Measurements from ENCODE around the gene UBB. TPM values are rescaled to one million over a fixed set of nuclear protein-coding genes. Genes with fewer than 3 reads are reported as not detected.
A peak's percentile ranks its signal among the peaks of the same experiment; 100 is the strongest.
"Not testable (repeated sequence)": the region's sequence is repeated elsewhere in the genome, so short reads cannot be mapped to it uniquely, and the experiment has no call there.

The UBB gene
- total and polyA plus RNA-seq, 2 experiments from 2014 or later: 786 to 1,286 TPM

DNA sequence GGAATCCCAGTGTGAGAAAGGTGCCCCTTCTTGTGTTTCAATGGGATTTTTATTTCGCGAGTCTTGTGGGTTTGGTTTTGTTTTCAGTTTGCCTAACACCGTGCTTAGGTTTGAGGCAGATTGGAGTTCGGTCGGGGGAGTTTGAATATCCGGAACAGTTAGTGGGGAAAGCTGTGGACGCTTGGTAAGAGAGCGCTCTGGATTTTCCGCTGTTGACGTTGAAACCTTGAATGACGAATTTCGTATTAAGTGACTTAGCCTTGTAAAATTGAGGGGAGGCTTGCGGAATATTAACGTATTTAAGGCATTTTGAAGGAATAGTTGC, 567 bp downstream of the UBB start:
- DNase-seq: peak; percentile 73
- no peaks in the 10 kb centered on the region for H3K9me3 ChIP-seq (ENCODE audit: low read depth)
- H3K27me3 ChIP-seq (replicated peaks; ENCODE audit: insufficient read depth): no peaks in the 10 kb centered on the region
- H3K4me2 ChIP-seq (ENCODE audit: unreplicated experiment): peak overlapping the region; percentile 91
- H4K20me1 ChIP-seq (ENCODE audit: insufficient read depth): peaks cover 5% of the 10 kb centered on the region; the same call in 1 of the 2 replicates
- H3K79me2 ChIP-seq (ENCODE audit: insufficient read depth): peaks cover 36% of the 10 kb centered on the region
- TF ChIP-seq EZH2 (IDR thresholded peaks at IDR 0.05; ENCODE audit: insufficient read depth, poor library complexity, severe bottlenecking) (no peak), EZH2phosphoT487 (IDR thresholded peaks at IDR 0.05; ENCODE audit: insufficient read depth, low read depth) (no peak)
- H3F3A ChIP-seq (ENCODE audit: insufficient read depth): peaks cover 40% of the 10 kb centered on the region
- H3K4me1 ChIP-seq (ENCODE audit: insufficient read depth): peaks cover 25% of the 10 kb centered on the region
- 0 out of 2 replicates have a peak overlapping the region, but pooled peaks have one; percentile 10 for H2AFZ ChIP-seq
- no peaks in the 10 kb centered on the region for H3K9me2 ChIP-seq (ENCODE audit: insufficient read depth)
- peak overlapping the region; percentile 89 for H3K27ac ChIP-seq
- WGBS, 2 experiments (ENCODE audit: low coverage in 1 of 2, low lambda C conversion rate in 2 of 2, missing lambda C conversion rate in 2 of 2): 3% methylated on average over 14 of the region's 14 CpGs
- H3K36me3 ChIP-seq (ENCODE audit: low read depth): peaks cover 15% of the 10 kb centered on the region
- in situ Hi-C loops (cut with MboI): no loop called here
- peak overlapping the region; percentile 92 for H3K9ac ChIP-seq
- peak overlapping the region; percentile 91 for H3K4me3 ChIP-seq

DNA sequence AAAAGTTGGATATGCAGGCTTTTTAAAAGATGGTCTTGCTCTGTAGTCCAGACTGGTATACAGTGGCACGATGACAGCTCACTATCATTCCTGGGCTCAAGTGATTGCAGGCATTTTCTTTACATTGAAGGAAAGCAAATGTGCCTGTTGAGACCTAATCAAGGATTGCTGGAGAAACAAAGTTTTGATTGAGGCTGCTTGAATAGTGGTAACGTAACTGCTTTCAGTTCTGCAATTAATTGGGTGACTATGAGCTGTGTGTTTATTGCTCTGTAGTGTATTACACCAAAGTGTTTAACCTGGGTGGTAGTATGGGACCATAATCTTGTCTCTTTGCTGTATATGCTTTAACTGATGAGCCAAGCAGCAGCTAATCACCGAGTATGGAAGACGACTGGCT, 2.3 kb downstream of the UBB start:
- H3F3A ChIP-seq (ENCODE audit: insufficient read depth): peaks cover 34% of the 10 kb centered on the region
- peaks cover 15% of the 10 kb centered on the region for H3K36me3 ChIP-seq (ENCODE audit: low read depth)
- peaks cover 5% of the 10 kb centered on the region; the same call in 1 of the 2 replicates for H4K20me1 ChIP-seq (ENCODE audit: insufficient read depth)
- DNase-seq: no peak
- H3K27ac ChIP-seq: no peak overlapping the region
- peak overlapping the region; percentile 91; the same call in 1 of the 2 replicates for H3K4me3 ChIP-seq
- H3K9me3 ChIP-seq (ENCODE audit: low read depth): no peaks in the 10 kb centered on the region
- no peak overlapping the region for H2AFZ ChIP-seq
- H3K4me1 ChIP-seq (ENCODE audit: insufficient read depth): peaks cover 21% of the 10 kb centered on the region
- in situ Hi-C loops (cut with MboI): no loop called here
- no peaks in the 10 kb centered on the region for H3K27me3 ChIP-seq (replicated peaks; ENCODE audit: insufficient read depth)
- 56 to 59% methylated on average over 4 of the region's 4 CpGs for WGBS, 2 experiments (ENCODE audit: low coverage in 1 of 2, low lambda C conversion rate in 2 of 2, missing lambda C conversion rate in 2 of 2)
- H3K79me2 ChIP-seq (ENCODE audit: insufficient read depth): peaks cover 36% of the 10 kb centered on the region
- no peak overlapping the region for H3K9ac ChIP-seq
- TF ChIP-seq EZH2phosphoT487 (IDR thresholded peaks at IDR 0.05; ENCODE audit: insufficient read depth, low read depth) (no peak), EZH2 (IDR thresholded peaks at IDR 0.05; ENCODE audit: insufficient read depth, poor library complexity, severe bottlenecking) (no peak)
- no peaks in the 10 kb centered on the region for H3K9me2 ChIP-seq (ENCODE audit: insufficient read depth)
- peak overlapping the region; percentile 91 for H3K4me2 ChIP-seq (ENCODE audit: unreplicated experiment)

DNA sequence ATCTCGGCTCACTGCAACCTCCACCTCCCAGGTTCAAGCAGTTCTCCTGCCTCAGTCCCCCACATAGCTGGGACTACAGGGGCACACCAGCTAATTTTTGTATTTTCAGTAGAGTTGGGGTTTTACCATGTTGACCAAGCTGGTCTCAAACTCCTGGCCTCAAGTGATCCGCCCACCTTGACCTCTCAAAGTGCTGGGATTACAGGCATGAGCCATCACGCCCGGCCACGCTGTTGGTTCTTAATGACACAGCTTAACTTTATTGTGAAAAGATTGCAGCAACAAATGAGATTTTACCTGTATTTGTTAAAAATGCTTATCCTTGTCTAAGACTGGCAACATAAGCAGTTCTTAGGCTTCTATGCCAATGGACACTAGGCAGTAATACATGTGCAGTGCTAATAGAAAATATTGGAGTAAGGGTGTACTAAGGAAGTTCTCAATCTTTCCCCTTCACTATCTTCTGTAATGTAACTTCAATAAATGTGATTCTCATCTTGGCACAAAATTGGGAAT, 2.9 kb downstream of the UBB start:
- Histone ChIP-seq H3K9me3 (ENCODE audit: low read depth) (no peaks in the 10 kb centered on the region), H3K9ac (no peak overlapping the region), H3K36me3 (ENCODE audit: low read depth) (peaks cover 15% of the 10 kb centered on the region), H2AFZ (no peak overlapping the region), H3K79me2 (ENCODE audit: insufficient read depth) (peaks cover 36% of the 10 kb centered on the region), H3K4me1 (ENCODE audit: insufficient read depth) (peaks cover 15% of the 10 kb centered on the region), H4K20me1 (ENCODE audit: insufficient read depth) (peaks cover 5% of the 10 kb centered on the region; the same call in 1 of the 2 replicates), H3K9me2 (ENCODE audit: insufficient read depth) (no peaks in the 10 kb centered on the region), H3K27me3 (replicated peaks; ENCODE audit: insufficient read depth) (no peaks in the 10 kb centered on the region), H3K4me2 (ENCODE audit: unreplicated experiment) (no peak overlapping the region), H3F3A (ENCODE audit: insufficient read depth) (peaks cover 27% of the 10 kb centered on the region), H3K27ac (no peak overlapping the region), H3K4me3 (no peak overlapping the region)
- no peak for TF ChIP-seq EZH2 (IDR thresholded peaks at IDR 0.05; ENCODE audit: insufficient read depth, poor library complexity, severe bottlenecking)
- TF ChIP-seq EZH2phosphoT487 (IDR thresholded peaks at IDR 0.05; ENCODE audit: insufficient read depth, low read depth): no peak
- WGBS, 2 experiments (ENCODE audit: low coverage in 1 of 2, low lambda C conversion rate in 2 of 2, missing lambda C conversion rate in 2 of 2): 87 to 89% methylated on average over 5 of the region's 5 CpGs
- in situ Hi-C loops (cut with MboI): no loop called here
- DNase-seq: no peak

DNA sequence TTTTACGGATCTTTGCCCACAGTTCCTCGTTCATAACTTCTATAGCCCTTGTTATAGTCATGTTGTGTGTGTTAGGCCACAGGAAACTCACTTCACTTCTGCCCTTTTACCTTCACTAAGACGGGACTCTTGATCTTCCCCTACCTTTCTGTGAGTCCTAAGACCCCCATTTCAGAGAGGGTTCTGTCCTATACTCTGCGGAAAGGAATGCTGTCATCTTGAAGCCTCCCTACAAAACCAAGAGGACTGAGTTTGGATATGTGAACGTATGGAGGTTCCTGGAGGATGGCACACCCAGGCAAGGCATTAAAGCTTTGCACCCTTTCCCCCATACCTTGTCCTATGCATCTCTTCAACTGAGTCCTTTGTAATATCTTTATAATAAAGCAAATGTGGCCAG, 3.7 kb downstream of the UBB start:
- 86 to 89% methylated on average over 5 of the region's 5 CpGs for WGBS, 2 experiments (ENCODE audit: low coverage in 1 of 2, low lambda C conversion rate in 2 of 2, missing lambda C conversion rate in 2 of 2)
- H3K9me3 ChIP-seq (ENCODE audit: low read depth): no peaks in the 10 kb centered on the region
- DNase-seq: no peak

DNA sequence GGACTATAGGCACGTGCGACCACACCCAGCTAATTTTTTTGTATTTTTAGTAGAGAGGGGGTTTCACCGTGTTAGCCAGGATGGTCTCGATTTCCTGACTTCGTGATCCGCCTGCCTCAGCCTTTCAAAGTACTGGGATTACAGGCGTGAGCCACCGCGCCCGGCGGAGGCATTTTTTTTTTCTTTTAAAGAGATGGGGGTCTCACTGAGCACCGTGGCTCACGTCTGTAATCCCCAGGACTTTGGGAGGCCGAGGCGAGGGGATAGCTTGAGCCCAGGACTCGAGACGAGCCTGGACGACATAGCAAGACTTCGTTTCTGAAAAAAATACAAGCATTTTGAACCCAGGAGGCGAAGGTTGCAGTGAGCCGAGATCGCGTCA, 5.2 kb downstream of the UBB start:
- peak overlapping the region; percentile 46; the same call in 1 of the 2 replicates for H3K9ac ChIP-seq
- DNase-seq; H3K9me3 ChIP-seq (ENCODE audit: low read depth); H3K27me3 ChIP-seq (replicated peaks; ENCODE audit: insufficient read depth); H4K20me1 ChIP-seq (ENCODE audit: insufficient read depth); in situ Hi-C loops (cut with MboI); H3K9me2 ChIP-seq (ENCODE audit: insufficient read depth): not testable (repeated sequence)
- peak overlapping the region; percentile 52 for H3K4me2 ChIP-seq (ENCODE audit: unreplicated experiment)
- H3K79me2 ChIP-seq (ENCODE audit: insufficient read depth): peaks cover 34% of the 10 kb centered on the region
- peak overlapping the region; percentile 80 for H2AFZ ChIP-seq
- peaks cover 15% of the 10 kb centered on the region for H3K4me1 ChIP-seq (ENCODE audit: insufficient read depth)
- peak overlapping the region; percentile 71 for H3K4me3 ChIP-seq
- peak overlapping the region; percentile 18; the same call in 1 of the 2 replicates for H3K27ac ChIP-seq
- WGBS, 2 experiments (ENCODE audit: low coverage in 1 of 2, low lambda C conversion rate in 2 of 2, missing lambda C conversion rate in 2 of 2): 18 to 19% methylated on average over 20 to 23 of the region's 23 CpGs
- H3K36me3 ChIP-seq (ENCODE audit: low read depth): peaks cover 15% of the 10 kb centered on the region
- H3F3A ChIP-seq (ENCODE audit: insufficient read depth): peaks cover 24% of the 10 kb centered on the region

More for the DNA sequence above, 3.7 kb downstream of the UBB start:
- Histone ChIP-seq H3K4me2 (ENCODE audit: unreplicated experiment) (no peak overlapping the region), H3K9ac (no peak overlapping the region), H3K36me3 (ENCODE audit: low read depth) (peaks cover 15% of the 10 kb centered on the region), H2AFZ (no peak overlapping the region), H4K20me1 (ENCODE audit: insufficient read depth) (peaks cover 5% of the 10 kb centered on the region; the same call in 1 of the 2 replicates), H3K79me2 (ENCODE audit: insufficient read depth) (peaks cover 36% of the 10 kb centered on the region), H3K9me2 (ENCODE audit: insufficient read depth) (no peaks in the 10 kb centered on the region), H3K27me3 (replicated peaks; ENCODE audit: insufficient read depth) (no peaks in the 10 kb centered on the region), H3K4me3 (no peak overlapping the region), H3F3A (ENCODE audit: insufficient read depth) (peaks cover 24% of the 10 kb centered on the region), H3K27ac (no peak overlapping the region), H3K4me1 (ENCODE audit: insufficient read depth) (peaks cover 15% of the 10 kb centered on the region)
- in situ Hi-C loops (cut with MboI): no loop called here
- no peak for TF ChIP-seq EZH2phosphoT487 (IDR thresholded peaks at IDR 0.05; ENCODE audit: insufficient read depth, low read depth)
- no peak for TF ChIP-seq EZH2 (IDR thresholded peaks at IDR 0.05; ENCODE audit: insufficient read depth, poor library complexity, severe bottlenecking)

All from GM23248 (cell line).